MM.1S (cell line): ENCODE results near the gene EIF2B4.

Experiments used
- DNase-seq: peaks from one replicate; pipeline ENCODE4 v3.0.0-alpha.2; 2015
- H2AFZ ChIP-seq: fragments of 300-600 bp; sonication (generic); 2 replicates; pipeline ENCODE4 v1.6.0; 2016; ENCODE audit warnings: antibody characterized with exemption, low read length
- H3F3A ChIP-seq: fragments of 300-600 bp; sonication (generic); 2 replicates; pipeline ENCODE4 v1.6.1; 2016; ENCODE audit warnings: mild to moderate bottlenecking, antibody characterized with exemption, low read length, moderate library complexity, mixed read lengths; ENCODE audit not compliant: insufficient read depth
- H3K27ac ChIP-seq: fragments of 300-600 bp; sonication (generic); 2 replicates; pipeline ENCODE4 v1.5.1; 2016; ENCODE audit warnings: mild to moderate bottlenecking, low read length
- H3K27me3 ChIP-seq: fragments of 300-600 bp; sonication (generic); replicated peaks from 2 replicates; pipeline ENCODE4 v1.6.0; 2016; ENCODE audit warnings: low read length; ENCODE audit not compliant: insufficient read depth
- H3K36me3 ChIP-seq: fragments of 300-600 bp; sonication (generic); replicated peaks from 2 replicates; pipeline ENCODE4 v1.6.1; 2016; ENCODE audit warnings: mild to moderate bottlenecking, low read length, mixed read lengths; ENCODE audit not compliant: insufficient read depth
- H3K4me1 ChIP-seq: fragments of 300-600 bp; sonication (generic); 2 replicates; pipeline ENCODE4 v1.6.1; 2016; ENCODE audit warnings: low read length, mixed read lengths
- H3K4me2 ChIP-seq: fragments of 300-600 bp; sonication (generic); 2 replicates; pipeline ENCODE4 v1.6.0; 2016; ENCODE audit warnings: low read depth, low read length
- H3K4me3 ChIP-seq: fragments of 300-600 bp; sonication (generic); 2 replicates; pipeline ENCODE4 v1.5.1; 2016; ENCODE audit warnings: low read length, mixed read lengths
- H3K79me2 ChIP-seq: fragments of 300-600 bp; sonication (generic); 2 replicates; pipeline ENCODE4 v1.6.1; 2016; ENCODE audit warnings: mixed run types, low read length, mixed read lengths
- H3K9ac ChIP-seq: fragments of 300-600 bp; sonication (generic); 2 replicates; pipeline ENCODE4 v1.6.1; 2016; ENCODE audit warnings: low read length, mixed read lengths
- H3K9me2 ChIP-seq: fragments of 300-600 bp; sonication (generic); replicated peaks from 2 replicates; pipeline ENCODE4 v1.6.1; 2016; ENCODE audit warnings: mild to moderate bottlenecking, low read length, mixed read lengths; ENCODE audit not compliant: insufficient read depth
- H3K9me3 ChIP-seq: fragments of 300-600 bp; sonication (generic); replicated peaks from 2 replicates; pipeline ENCODE4 v1.6.1; 2016; ENCODE audit warnings: mild to moderate bottlenecking, low read length, mixed read lengths; ENCODE audit not compliant: insufficient read depth
- H4K20me1 ChIP-seq: fragments of 300-600 bp; sonication (generic); 2 replicates; pipeline ENCODE4 v1.6.1; 2016; ENCODE audit warnings: mild to moderate bottlenecking, low read length, moderate library complexity, mixed read lengths; ENCODE audit not compliant: insufficient read depth
- EZH2 ChIP-seq: fragments of 300-600 bp; sonication (generic); optimal IDR thresholded peaks from 2 replicates; pipeline ENCODE3; 2017; ENCODE audit warnings: low read depth, mild to moderate bottlenecking, antibody characterized with exemption, low read length, mixed read lengths
- EZH2phosphoT487 ChIP-seq: fragments of 300-600 bp; sonication (generic); IDR thresholded peaks from 2 replicates; pipeline ENCODE4 v1.6.1; 2018; ENCODE audit warnings: antibody characterized with exemption, low read length
- TF ChIP-seq, protein P1 (sequence below): fragments of 300-600 bp; sonication (generic); IDR thresholded peaks from 2 replicates; pipeline ENCODE4 v1.5.1; 2016; ENCODE audit warnings: antibody characterized with exemption, low read length, mixed read lengths

EIF2B4 gene

GRCh38 chr2:27336173-27336572 lies 34.0 kb downstream of the EIF2B4 start:
- no peaks in the 10 kb centered on the region for H3K27me3 ChIP-seq
- H3K36me3 ChIP-seq = peaks cover under 1% of the 10 kb centered on the region
- no peak overlapping the region for H3K27ac ChIP-seq
- no peaks in the 10 kb centered on the region for H4K20me1 ChIP-seq
- no peaks in the 10 kb centered on the region for H3K79me2 ChIP-seq
- H3K4me1 ChIP-seq = no peaks in the 10 kb centered on the region
- no peak overlapping the region for H3K4me2 ChIP-seq
- H3K9me3 ChIP-seq = no peaks in the 10 kb centered on the region
- no peak overlapping the region for H3K9ac ChIP-seq
- no peaks in the 10 kb centered on the region for H3K9me2 ChIP-seq
- no peak for DNase-seq
- no peak overlapping the region for H3K4me3 ChIP-seq
- TF ChIP-seq, protein P1, sequence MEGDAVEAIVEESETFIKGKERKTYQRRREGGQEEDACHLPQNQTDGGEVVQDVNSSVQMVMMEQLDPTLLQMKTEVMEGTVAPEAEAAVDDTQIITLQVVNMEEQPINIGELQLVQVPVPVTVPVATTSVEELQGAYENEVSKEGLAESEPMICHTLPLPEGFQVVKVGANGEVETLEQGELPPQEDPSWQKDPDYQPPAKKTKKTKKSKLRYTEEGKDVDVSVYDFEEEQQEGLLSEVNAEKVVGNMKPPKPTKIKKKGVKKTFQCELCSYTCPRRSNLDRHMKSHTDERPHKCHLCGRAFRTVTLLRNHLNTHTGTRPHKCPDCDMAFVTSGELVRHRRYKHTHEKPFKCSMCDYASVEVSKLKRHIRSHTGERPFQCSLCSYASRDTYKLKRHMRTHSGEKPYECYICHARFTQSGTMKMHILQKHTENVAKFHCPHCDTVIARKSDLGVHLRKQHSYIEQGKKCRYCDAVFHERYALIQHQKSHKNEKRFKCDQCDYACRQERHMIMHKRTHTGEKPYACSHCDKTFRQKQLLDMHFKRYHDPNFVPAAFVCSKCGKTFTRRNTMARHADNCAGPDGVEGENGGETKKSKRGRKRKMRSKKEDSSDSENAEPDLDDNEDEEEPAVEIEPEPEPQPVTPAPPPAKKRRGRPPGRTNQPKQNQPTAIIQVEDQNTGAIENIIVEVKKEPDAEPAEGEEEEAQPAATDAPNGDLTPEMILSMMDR = no peak
- no peak for TF ChIP-seq EZH2
- no peak for TF ChIP-seq EZH2phosphoT487
- H2AFZ ChIP-seq = no peak overlapping the region
- H3F3A ChIP-seq = no peaks in the 10 kb centered on the region

DNA sequence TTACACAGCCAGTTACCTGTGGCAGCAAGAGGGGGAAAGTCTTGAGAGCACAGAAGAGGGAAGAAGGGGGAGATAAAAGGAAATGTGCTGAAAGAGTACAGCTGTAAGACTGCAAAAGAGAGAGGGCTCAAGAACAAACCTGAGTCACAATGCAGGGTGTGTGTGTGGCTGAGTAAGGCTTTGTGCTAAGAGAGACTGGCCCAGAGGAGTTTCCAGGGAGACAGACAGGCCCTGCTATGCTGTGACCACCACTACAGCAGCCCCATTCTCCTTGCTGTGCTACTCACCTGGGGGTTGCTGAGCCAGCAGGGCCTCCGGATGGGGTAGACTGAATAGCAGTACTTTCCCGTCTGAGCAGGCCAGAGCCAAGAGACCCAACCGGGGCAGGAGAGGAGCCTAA lies 34.8 kb downstream of the EIF2B4 start:
- Histone ChIP-seq H3K4me1 (no peaks in the 10 kb centered on the region), H3K4me3 (no peak overlapping the region), H3K79me2 (no peaks in the 10 kb centered on the region), H4K20me1 (no peaks in the 10 kb centered on the region), H3K9me2 (no peaks in the 10 kb centered on the region), H2AFZ (no peak overlapping the region), H3K27me3 (no peaks in the 10 kb centered on the region), H3K4me2 (no peak overlapping the region), H3K27ac (no peak overlapping the region), H3K36me3 (no peaks in the 10 kb centered on the region; the same call in 1 of the 2 replicates), H3K9me3 (no peaks in the 10 kb centered on the region), H3K9ac (no peak overlapping the region), H3F3A (no peaks in the 10 kb centered on the region)
- DNase-seq = no peak
- TF ChIP-seq EZH2phosphoT487 (no peak), EZH2 (no peak)
- TF ChIP-seq, protein P1 = no peak

DNA sequence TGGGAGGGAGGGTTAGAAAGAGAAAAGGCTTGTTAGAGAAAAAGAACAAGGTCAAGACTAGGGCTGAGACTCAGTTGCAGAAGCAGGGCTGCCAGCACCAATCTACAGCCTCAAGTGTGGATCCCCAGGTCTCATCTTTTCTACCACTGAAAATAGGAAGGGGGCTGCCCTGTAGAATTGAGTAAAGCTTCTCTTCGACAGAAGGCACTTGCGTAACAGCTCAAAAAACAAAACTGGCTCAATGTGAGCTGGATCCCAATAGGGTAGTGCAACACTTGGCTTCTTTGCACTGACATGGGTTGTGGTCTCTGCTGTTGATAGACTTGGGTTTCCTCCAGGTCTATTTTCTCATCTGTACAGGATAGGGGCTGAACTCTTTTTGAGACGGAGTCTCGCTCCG lies 45.4 kb downstream of the EIF2B4 start:
- Histone ChIP-seq H3K27ac (no peak overlapping the region), H3F3A (no peaks in the 10 kb centered on the region; the same call in 1 of the 2 replicates), H3K4me3 (no peak overlapping the region), H4K20me1 (no peaks in the 10 kb centered on the region), H3K4me1 (peaks cover 9% of the 10 kb centered on the region; the same call in 1 of the 2 replicates), H3K36me3 (peaks cover 3% of the 10 kb centered on the region; the same call in 1 of the 2 replicates), H3K9ac (no peak overlapping the region), H3K9me3 (no peaks in the 10 kb centered on the region), H3K79me2 (peaks cover 22% of the 10 kb centered on the region), H2AFZ (no peak overlapping the region), H3K4me2 (no peak overlapping the region), H3K9me2 (no peaks in the 10 kb centered on the region), H3K27me3 (no peaks in the 10 kb centered on the region)
- no peak for TF ChIP-seq EZH2
- TF ChIP-seq, protein P1 = no peak
- TF ChIP-seq EZH2phosphoT487 = no peak
- no peak for DNase-seq
